Activated naive CD8-positive, alpha-beta T cell treated with anti-CD3 and anti-CD28 coated beads, Interleukin-2, amount 50 U/mL, for 24 hours (primary cell): Measurements from ENCODE around the gene CACNA1S.

Experiments
- ATAC-seq: fragments of 150-1000 bp; cut with Tn5 transposase; one replicate; pipeline ENCODE4 v1.10.0; 2021
- DNase-seq: peaks from one replicate; pipeline ENCODE4 v3.0.0; 2021
- H3K27ac Mint-ChIP-seq: one replicate; pipeline ENCODE4 v1.8.0; 2021; ENCODE audit warnings: mild to moderate bottlenecking, mixed read lengths
- H3K27me3 Mint-ChIP-seq: one replicate; pipeline ENCODE4 v1.8.0; 2021; ENCODE audit warnings: mixed read lengths
- H3K36me3 Mint-ChIP-seq: one replicate; pipeline ENCODE4 v1.8.0; 2021; ENCODE audit warnings: low read depth, mixed read lengths
- H3K4me1 Mint-ChIP-seq: one replicate; pipeline ENCODE4 v1.8.0; 2021; ENCODE audit warnings: mixed read lengths
- H3K4me3 Mint-ChIP-seq: one replicate; pipeline ENCODE4 v1.8.0; 2021; ENCODE audit warnings: mild to moderate bottlenecking, moderate library complexity, mixed read lengths
- H3K9me3 Mint-ChIP-seq: one replicate; pipeline ENCODE4 v1.8.0; 2021; ENCODE audit warnings: mixed read lengths

CACNA1S gene

DNA sequence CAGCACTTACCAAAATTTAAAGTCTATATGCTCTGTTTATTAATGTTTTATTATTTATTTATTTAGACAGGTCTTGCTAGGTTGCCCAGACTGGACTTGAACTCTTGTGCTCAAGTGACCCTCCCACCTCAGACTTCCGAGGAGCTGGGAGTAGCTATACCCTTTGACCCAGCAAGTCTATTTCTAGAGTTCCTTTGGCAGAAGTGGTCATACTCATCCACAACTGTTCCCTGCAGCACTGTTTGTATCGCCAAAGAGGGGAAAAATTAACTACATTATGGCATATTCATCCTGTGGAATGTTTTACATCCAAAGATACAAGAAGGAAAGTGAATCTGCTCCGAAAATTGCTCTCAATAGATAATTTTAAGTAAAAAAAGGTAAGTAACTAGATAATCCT is 28.5 kb downstream of the CACNA1S start:
- H3K9me3 Mint-ChIP-seq = no peaks in the 10 kb centered on the region
- no peak overlapping the region for H3K4me3 Mint-ChIP-seq
- no peaks in the 10 kb centered on the region for H3K36me3 Mint-ChIP-seq
- H3K27me3 Mint-ChIP-seq = peaks cover 11% of the 10 kb centered on the region
- H3K4me1 Mint-ChIP-seq = no peaks in the 10 kb centered on the region
- ATAC-seq (no peak), DNase-seq (no peak)
- H3K27ac Mint-ChIP-seq = no peak overlapping the region

DNA sequence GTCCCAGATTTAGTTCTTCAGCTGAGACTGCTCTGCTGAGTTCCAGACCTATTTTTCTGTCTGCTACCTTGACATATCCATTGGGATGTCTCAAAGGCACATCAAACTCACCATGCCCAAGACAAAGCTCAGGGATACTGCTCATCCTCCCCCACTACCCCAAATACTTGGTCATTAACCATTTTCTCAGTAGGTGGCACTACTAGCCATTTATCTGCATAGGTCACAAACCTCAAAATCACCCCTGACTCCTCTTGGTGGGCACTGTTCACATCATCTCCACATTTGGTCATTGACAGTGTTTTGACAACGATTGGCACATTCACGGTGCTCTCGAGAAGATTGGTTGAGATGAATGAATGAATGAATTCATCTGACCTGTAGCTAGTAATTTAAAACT is 32.1 kb downstream of the CACNA1S start:
- no peaks in the 10 kb centered on the region for H3K9me3 Mint-ChIP-seq
- no peak for DNase-seq
- no peak overlapping the region for H3K4me3 Mint-ChIP-seq
- no peaks in the 10 kb centered on the region for H3K27me3 Mint-ChIP-seq
- no peak for ATAC-seq
- H3K27ac Mint-ChIP-seq = no peak overlapping the region
- H3K4me1 Mint-ChIP-seq = no peaks in the 10 kb centered on the region
- no peaks in the 10 kb centered on the region for H3K36me3 Mint-ChIP-seq

DNA sequence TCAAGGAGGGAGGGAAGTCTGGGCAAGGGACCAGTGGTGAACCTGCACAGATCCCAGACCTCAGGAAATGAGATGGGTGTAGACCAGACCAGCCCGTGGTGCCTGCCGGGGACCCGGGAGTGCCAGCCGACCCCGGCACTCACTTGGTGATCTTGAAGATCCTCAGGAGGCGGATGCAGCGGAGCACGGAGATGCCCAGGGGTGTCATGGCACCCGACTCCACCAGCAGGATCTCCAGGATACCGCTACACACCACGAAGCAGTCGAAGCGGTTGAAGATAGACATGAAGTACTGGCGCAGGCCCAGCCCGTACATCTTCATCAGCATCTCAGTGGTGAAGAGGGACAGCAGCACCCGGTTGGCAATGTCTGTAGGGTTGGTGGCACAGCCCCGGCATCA is 34.5 kb downstream of the CACNA1S start:
- Mint-ChIP-seq H3K4me1 (no peaks in the 10 kb centered on the region), H3K27ac (no peak overlapping the region), H3K4me3 (no peak overlapping the region), H3K36me3 (no peaks in the 10 kb centered on the region), H3K9me3 (no peaks in the 10 kb centered on the region), H3K27me3 (no peaks in the 10 kb centered on the region)
- no peak for ATAC-seq
- DNase-seq = no peak

DNA sequence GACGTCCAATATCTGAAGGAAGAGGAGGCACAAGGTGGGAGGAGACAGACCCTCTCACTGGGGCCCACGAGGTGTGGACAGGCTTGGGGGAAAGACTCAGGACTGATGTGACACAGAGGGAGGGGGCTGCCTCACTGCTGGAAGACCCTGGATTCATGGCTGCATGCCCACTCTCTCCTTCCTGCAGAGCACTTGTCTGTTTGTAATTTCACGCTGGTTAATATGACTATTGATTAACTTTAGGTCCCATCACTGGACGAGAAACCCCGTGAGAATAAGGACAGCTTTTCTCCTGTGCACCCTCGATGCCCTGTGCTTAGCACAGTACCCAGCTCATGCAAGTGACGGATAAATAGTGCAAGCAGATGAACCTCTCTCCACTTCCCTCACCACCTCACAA is 35.1 kb downstream of the CACNA1S start:
- ATAC-seq (no peak), DNase-seq (no peak)
- no peak overlapping the region for H3K4me3 Mint-ChIP-seq
- no peaks in the 10 kb centered on the region for H3K27me3 Mint-ChIP-seq
- H3K27ac Mint-ChIP-seq = no peak overlapping the region
- H3K9me3 Mint-ChIP-seq = no peaks in the 10 kb centered on the region
- no peaks in the 10 kb centered on the region for H3K4me1 Mint-ChIP-seq
- H3K36me3 Mint-ChIP-seq = no peaks in the 10 kb centered on the region

DNA sequence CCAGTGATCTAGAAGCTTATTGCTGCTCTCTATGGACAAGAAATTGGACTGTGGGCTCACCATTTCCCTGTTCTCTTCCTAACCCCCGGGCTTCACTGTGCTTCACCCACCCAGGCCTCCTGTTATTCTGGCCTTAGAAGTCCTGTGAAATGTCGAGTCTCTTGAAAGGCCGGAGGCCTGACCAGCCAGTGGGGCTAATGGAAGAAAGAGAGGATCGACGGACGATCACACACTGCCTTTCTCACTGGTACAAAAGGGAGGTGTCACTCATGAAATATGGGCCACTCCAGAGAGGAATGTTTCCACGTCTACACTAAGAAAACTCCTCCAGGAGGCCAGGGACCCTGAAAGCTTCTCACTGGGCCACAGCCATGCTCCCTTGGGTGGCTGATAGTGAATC is 36.1 kb downstream of the CACNA1S start:
- no peak for ATAC-seq
- Mint-ChIP-seq H3K4me1 (no peaks in the 10 kb centered on the region), H3K27me3 (no peaks in the 10 kb centered on the region), H3K36me3 (no peaks in the 10 kb centered on the region), H3K9me3 (no peaks in the 10 kb centered on the region), H3K27ac (no peak overlapping the region), H3K4me3 (no peak overlapping the region)
- DNase-seq = no peak

DNA sequence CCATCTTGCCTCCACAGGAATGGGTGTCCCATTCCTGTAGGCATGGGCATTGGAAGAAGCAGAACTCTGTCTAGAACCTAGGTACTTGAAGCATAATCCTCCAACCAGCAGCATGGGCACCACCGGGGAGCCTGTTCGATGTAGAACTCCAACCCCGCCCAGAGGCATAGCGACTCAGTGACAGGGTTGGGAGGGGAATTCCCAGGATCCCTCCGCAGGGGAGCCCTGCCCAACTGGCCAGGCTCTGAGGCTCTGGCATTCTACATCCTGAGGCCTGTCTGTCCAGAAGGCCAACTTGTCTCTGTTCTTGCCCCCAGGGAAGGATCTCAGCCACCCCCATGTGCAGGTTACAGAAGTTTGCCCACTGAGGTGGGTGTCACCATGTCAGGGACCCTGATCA is 38.2 kb downstream of the CACNA1S start:
- Mint-ChIP-seq H3K4me3 (no peak overlapping the region), H3K27ac (no peak overlapping the region), H3K27me3 (no peaks in the 10 kb centered on the region), H3K4me1 (no peaks in the 10 kb centered on the region), H3K36me3 (no peaks in the 10 kb centered on the region), H3K9me3 (no peaks in the 10 kb centered on the region)
- DNase-seq (no peak), ATAC-seq (no peak)

DNA sequence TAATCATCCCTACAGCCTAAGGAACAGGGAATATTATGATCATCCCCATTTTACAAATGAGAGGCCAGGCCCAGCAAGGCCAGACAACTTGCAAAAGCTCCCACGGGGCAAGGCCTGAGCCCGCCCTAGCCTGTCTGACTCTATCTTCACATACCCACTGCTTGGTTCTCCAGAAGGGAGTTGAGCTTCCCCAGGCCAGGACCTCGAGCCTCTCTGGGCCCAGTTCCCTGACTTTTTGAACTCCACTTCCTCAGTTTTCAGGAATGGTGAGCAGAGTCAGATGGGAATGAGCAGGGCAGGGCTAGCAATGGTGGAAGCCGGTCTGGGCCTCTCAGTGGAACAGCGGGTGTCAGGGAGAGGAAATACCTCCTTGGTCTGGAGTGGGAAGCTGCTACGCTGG is 39.3 kb downstream of the CACNA1S start:
- H3K9me3 Mint-ChIP-seq = no peaks in the 10 kb centered on the region
- no peak overlapping the region for H3K27ac Mint-ChIP-seq
- DNase-seq = no peak
- ATAC-seq = no peak
- H3K4me3 Mint-ChIP-seq = no peak overlapping the region
- H3K36me3 Mint-ChIP-seq = no peaks in the 10 kb centered on the region
- no peaks in the 10 kb centered on the region for H3K4me1 Mint-ChIP-seq
- H3K27me3 Mint-ChIP-seq = no peaks in the 10 kb centered on the region

DNA sequence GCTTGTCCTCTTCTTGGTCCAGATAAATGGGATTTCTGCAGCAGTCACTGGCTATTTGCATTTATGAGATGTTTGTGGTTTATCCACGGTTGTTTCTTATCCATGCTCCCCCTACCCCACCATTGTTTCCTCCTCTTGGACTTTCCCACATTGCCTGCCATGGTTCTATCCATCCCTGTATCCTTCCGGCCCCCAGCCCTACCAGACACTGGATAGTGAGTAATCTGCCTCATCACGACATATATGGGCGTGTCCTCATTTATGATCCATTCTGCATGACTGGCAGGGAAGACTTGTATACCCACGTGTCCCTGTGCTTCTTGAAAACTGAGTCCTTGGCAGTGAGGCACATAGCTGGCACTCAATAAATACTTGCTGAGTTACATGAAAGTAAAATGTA is 40.1 kb downstream of the CACNA1S start:
- Mint-ChIP-seq H3K27me3 (no peaks in the 10 kb centered on the region), H3K27ac (no peak overlapping the region), H3K9me3 (no peaks in the 10 kb centered on the region), H3K4me1 (no peaks in the 10 kb centered on the region), H3K4me3 (no peak overlapping the region), H3K36me3 (no peaks in the 10 kb centered on the region)
- no peak for ATAC-seq
- no peak for DNase-seq

DNA sequence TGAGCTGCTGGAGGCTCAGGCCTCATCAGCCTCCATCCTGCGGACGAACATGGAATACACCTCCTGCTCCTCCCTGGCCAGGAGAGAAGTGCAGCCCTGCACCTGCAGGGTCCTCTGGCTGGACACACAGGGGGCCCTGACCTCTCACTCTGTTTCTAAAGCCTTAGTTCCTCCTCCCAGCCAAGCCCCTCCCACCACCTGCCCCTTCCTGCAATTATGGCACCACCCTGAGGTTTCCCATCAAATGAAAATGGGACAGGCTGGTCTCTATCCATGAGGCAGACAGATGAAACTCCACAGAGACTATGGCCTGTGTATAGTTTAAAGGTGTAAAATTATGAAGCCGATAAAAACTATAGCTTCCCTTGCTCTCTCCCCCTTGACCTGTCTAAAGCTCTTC is 42.6 kb downstream of the CACNA1S start:
- ATAC-seq (no peak), DNase-seq (no peak)
- H3K4me1 Mint-ChIP-seq = no peaks in the 10 kb centered on the region
- H3K9me3 Mint-ChIP-seq = no peaks in the 10 kb centered on the region
- no peak overlapping the region for H3K4me3 Mint-ChIP-seq
- H3K36me3 Mint-ChIP-seq = no peaks in the 10 kb centered on the region
- H3K27ac Mint-ChIP-seq = no peak overlapping the region
- no peaks in the 10 kb centered on the region for H3K27me3 Mint-ChIP-seq

DNA sequence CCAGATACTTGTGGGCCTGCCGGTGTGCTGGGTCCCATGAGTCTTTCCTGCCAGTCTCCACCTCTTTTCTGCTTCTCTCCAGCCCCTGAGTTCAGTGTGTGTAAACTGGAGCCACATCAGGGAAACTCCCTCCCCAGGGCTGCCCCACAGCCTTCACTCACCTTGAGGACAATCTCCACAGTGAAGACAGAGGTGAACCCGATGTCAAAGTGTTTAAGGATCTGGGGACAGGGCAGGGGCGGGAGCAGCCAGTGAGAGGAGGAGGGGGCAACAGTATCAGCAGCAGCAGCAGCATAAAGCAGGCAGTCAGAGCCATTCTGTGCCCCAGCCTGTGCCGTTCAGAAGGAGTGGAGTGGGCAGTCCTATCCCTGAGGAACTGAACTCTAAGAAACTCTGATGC is 43.2 kb downstream of the CACNA1S start:
- DNase-seq (no peak), ATAC-seq (no peak)
- H3K4me3 Mint-ChIP-seq = no peak overlapping the region
- H3K9me3 Mint-ChIP-seq = no peaks in the 10 kb centered on the region
- no peak overlapping the region for H3K27ac Mint-ChIP-seq
- no peaks in the 10 kb centered on the region for H3K4me1 Mint-ChIP-seq
- H3K36me3 Mint-ChIP-seq = no peaks in the 10 kb centered on the region
- H3K27me3 Mint-ChIP-seq = peaks cover 1% of the 10 kb centered on the region

DNA sequence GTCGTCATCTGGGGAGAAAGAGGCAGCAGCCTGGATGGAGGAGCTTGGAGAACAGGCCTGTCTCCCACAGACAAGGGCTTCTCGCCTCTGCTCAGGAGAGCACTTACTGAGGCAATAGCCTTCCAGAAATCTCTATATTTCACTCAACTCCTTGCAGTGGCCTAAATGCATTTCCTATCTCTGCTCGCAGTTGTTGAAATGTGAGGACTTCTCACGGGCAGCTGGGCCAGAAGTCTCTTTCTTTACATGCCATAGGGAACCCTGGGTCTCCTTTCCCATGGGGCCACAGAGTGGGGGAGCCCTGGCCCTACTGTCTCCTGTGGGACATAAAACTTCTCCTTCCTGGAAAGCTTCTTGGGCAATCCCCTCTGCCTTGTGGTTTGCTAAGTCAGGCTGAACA is 45.2 kb downstream of the CACNA1S start:
- ATAC-seq (no peak), DNase-seq (no peak)
- no peak overlapping the region for H3K27ac Mint-ChIP-seq
- no peak overlapping the region for H3K4me3 Mint-ChIP-seq
- no peaks in the 10 kb centered on the region for H3K4me1 Mint-ChIP-seq
- no peaks in the 10 kb centered on the region for H3K36me3 Mint-ChIP-seq
- no peaks in the 10 kb centered on the region for H3K9me3 Mint-ChIP-seq
- H3K27me3 Mint-ChIP-seq = peaks cover 1% of the 10 kb centered on the region

DNA sequence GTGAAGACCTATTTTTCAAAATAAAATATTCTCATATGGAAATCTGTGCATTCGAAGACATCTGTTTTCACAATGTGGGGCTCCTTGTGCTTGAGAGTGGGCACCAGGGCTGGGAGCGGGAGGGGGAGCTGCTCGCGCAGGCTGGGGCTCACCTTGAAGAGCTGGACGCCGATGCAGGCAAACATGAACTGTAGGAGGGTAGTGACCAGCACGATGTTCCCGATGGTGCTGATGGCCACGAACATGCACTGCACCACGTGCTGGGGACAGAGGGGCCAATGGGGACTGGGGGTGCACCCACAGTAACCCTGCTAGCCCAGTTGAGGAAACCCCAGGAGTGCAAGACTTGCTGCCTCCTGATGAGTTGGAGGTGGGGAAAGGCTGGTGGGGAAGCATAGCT is 46.5 kb downstream of the CACNA1S start:
- Mint-ChIP-seq H3K4me1 (no peaks in the 10 kb centered on the region), H3K4me3 (no peak overlapping the region), H3K27me3 (peaks cover 1% of the 10 kb centered on the region), H3K36me3 (no peaks in the 10 kb centered on the region), H3K27ac (no peak overlapping the region), H3K9me3 (no peaks in the 10 kb centered on the region)
- DNase-seq (no peak), ATAC-seq (no peak)

DNA sequence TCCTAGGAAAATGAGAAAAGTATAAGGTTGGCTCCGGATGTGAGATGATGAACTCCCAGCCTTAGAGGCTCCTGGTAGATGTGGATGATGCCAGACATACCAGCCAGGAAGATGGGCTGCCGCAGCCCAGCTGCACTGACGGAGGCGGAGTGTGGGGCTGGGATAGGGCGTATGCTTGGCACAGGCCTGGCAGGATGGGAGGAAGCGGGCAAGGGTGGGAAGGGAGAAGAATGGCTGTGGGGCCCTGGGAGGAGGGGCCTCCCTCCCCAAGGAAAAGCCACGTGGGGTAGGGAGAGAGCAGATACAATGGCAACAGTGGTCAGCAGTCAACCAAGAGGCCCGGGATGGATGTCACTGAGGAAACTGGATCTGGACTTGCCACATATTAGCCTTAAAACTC is 47.4 kb downstream of the CACNA1S start:
- DNase-seq (no peak), ATAC-seq (no peak)
- Mint-ChIP-seq H3K4me3 (no peak overlapping the region), H3K9me3 (no peaks in the 10 kb centered on the region), H3K27ac (no peak overlapping the region), H3K4me1 (no peaks in the 10 kb centered on the region), H3K27me3 (peaks cover 1% of the 10 kb centered on the region), H3K36me3 (no peaks in the 10 kb centered on the region)

DNA sequence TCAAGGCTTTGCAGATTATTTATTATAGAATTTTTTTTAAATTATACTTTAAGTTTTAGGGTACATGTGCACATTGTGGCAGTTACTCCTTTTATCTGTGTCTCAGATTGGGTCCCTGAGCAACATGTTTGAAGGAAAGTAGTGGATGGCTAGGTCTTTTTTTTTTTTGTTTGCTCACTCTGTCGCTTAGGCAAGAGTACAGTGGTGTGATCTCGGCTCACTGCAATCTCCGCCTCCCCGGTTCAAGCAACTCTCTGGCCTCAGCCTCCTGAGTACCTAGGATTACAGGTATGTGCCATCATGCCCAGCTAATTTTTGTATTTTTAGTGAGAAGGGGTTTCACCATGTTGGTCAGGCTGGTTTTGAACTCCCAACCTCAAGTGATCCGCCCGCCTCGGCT is 49.1 kb downstream of the CACNA1S start:
- peaks cover 1% of the 10 kb centered on the region for H3K27me3 Mint-ChIP-seq
- H3K36me3 Mint-ChIP-seq = no peaks in the 10 kb centered on the region
- ATAC-seq = no peak
- peaks cover under 1% of the 10 kb centered on the region for H3K4me1 Mint-ChIP-seq
- no peaks in the 10 kb centered on the region for H3K9me3 Mint-ChIP-seq
- H3K27ac Mint-ChIP-seq = no peak overlapping the region
- no peak for DNase-seq
- no peak overlapping the region for H3K4me3 Mint-ChIP-seq

DNA sequence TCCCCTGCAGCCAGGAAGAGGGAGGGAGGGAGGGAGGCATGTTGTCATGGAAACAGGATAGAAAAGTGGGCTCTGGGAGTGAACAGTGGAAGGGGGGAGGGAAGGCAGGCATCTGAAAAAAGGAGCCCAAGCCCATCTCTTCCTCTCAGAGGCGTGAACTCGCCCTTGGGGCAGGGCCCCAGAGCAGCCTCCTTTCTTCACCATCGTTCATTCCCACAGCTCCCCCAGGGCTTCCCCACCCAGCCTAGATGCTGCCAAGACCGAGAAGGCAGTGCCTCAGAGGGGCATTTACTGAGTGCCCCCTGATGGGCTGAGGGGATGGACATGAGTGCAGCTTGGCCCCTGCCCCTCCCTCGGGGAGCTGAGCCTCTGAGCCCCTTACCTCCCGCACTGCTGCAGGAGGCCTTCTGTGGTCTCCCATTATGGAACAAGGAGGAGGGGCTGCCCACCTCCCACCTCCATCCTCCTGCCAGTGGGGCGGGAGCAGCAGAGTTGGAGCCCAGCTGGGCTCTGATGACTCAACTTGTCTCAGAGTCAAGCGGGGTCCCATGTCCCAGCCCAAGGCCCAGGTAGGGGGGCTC is 49.6 kb downstream of the CACNA1S start:
- no peak for DNase-seq
- H3K27ac Mint-ChIP-seq = no peak overlapping the region
- no peaks in the 10 kb centered on the region for H3K36me3 Mint-ChIP-seq
- H3K27me3 Mint-ChIP-seq = peaks cover 1% of the 10 kb centered on the region
- H3K4me3 Mint-ChIP-seq = no peak overlapping the region
- peaks cover 5% of the 10 kb centered on the region for H3K4me1 Mint-ChIP-seq
- no peaks in the 10 kb centered on the region for H3K9me3 Mint-ChIP-seq
- no peak for ATAC-seq

DNA sequence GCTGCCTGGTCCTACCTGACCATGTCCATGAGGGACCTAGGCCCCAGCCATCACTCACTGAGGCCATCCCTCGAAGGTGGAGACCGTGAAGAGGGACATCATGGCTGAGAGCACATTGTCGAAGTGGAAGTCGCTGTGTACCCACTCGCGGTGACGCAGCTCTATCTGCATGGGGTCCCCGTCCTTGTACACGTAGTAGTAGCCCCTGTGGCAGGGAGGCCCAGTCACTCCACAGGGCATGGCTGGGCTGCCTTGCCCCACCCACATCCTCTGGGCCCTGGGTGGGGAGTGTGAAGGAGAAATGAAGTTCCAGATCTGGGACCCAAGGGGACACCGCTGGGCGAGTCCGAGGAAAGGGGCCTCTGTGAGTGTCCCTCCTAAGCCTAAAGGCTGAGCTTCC is 50.3 kb downstream of the CACNA1S start:
- peaks cover 1% of the 10 kb centered on the region for H3K27me3 Mint-ChIP-seq
- ATAC-seq (no peak), DNase-seq (no peak)
- H3K36me3 Mint-ChIP-seq = no peaks in the 10 kb centered on the region
- H3K9me3 Mint-ChIP-seq = no peaks in the 10 kb centered on the region
- H3K4me1 Mint-ChIP-seq = peaks cover 12% of the 10 kb centered on the region
- no peak overlapping the region for H3K4me3 Mint-ChIP-seq
- no peak overlapping the region for H3K27ac Mint-ChIP-seq
